ENCODE results near the gene CAMTA1. TPM values are rescaled to one million over a fixed set of nuclear protein-coding genes. Genes with fewer than 3 reads are reported as not detected.
A peak's percentile ranks its signal among the peaks of the same experiment; 100 is the strongest.

Gene CAMTA1
- total RNA-seq, 4 donors from 2014 or later: 86.3 to 170 (median 132) TPM

DNA sequence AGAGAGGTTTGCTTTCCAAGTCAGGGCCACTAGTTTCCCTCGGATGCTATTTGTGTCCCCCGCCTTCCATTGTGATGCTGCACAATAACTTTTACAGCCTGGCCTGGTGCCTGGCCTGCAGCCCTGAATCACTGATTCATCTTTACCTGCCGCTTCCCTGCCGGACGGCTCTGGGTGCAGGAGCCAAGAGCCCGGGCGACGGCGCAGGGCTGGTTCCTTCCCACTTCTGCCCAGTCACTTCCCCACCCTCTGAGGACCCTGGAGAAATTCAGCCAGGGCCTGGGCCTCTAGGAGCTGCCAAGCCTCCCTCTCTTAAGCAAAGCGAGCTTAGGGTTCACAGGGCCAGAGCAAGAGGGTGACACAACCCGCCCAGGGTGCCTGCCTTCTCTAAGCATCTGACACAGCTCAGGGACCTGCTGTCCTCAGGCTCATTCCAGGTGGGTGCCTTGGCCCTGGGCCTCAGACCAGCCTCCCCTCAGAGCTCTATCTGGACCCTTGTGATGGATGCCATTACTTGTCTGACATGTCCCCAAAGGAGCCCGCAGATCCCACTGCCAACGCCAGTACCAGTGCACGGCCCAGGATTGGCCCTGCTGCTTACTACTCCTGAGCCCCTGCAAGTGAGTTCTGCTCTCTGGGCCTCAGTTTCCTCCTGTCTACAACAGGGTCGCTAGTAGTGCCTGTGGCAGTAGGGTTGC, 604.8 kb downstream of the CAMTA1 start:
- peak overlapping the region in 3 of 4 donors; percentile 65 to 71 (median 68) for H3K27ac ChIP-seq
- TF ChIP-seq POLR2A (IDR thresholded peaks at IDR 0.05) (no peak), POLR2AphosphoS5 (IDR thresholded peaks at IDR 0.05) (no peak), EP300 (IDR thresholded peaks at IDR 0.05) (no peak)
- TF ChIP-seq, protein P1, sequence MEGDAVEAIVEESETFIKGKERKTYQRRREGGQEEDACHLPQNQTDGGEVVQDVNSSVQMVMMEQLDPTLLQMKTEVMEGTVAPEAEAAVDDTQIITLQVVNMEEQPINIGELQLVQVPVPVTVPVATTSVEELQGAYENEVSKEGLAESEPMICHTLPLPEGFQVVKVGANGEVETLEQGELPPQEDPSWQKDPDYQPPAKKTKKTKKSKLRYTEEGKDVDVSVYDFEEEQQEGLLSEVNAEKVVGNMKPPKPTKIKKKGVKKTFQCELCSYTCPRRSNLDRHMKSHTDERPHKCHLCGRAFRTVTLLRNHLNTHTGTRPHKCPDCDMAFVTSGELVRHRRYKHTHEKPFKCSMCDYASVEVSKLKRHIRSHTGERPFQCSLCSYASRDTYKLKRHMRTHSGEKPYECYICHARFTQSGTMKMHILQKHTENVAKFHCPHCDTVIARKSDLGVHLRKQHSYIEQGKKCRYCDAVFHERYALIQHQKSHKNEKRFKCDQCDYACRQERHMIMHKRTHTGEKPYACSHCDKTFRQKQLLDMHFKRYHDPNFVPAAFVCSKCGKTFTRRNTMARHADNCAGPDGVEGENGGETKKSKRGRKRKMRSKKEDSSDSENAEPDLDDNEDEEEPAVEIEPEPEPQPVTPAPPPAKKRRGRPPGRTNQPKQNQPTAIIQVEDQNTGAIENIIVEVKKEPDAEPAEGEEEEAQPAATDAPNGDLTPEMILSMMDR (IDR thresholded peaks at IDR 0.05): no peak
- 56% methylated on average over 6 of the region's 15 CpGs; no CpG with 5 or more reads in 1 of the 2 donors for WGBS, 2 donors (ENCODE audit: low coverage in 1 of 2)

DNA sequence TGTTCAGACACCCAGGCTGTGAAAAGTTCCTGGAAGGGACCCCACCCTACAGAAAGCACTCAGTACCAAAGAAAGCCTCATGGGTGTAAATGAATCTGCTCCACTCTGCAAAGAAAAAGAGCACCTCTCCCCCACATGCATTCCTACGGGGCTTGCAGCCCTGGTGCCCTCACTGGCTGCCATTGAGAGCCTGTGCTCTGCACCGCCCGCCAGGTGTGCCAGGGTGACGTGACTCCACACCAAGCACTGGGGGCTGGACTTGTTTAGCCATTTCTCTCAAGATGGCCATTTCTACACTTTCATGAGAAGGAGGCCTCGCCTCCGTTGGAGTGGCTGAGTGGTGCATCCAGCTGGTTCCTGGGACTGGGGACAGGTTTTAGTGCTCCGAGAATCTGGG, 605.3 kb downstream of the CAMTA1 start:
- Histone ChIP-seq H3K9me3 (peaks cover 0 to 6% (median 0%) of the 10 kb centered on the region in 3 donors), H3K36me3 (no peaks in the 10 kb centered on the region), H3K4me1 (peaks cover 0 to 37% (median 21%) of the 10 kb centered on the region in 3 donors), H3K27ac (peak overlapping the region in 1 of 4 donors; percentile 65), H3K27me3 (no peaks in the 10 kb centered on the region), H3K4me3 (no peak overlapping the region)
- ATAC-seq: no peak
- TF ChIP-seq EP300 (IDR thresholded peaks at IDR 0.05) (no peak), POLR2A (IDR thresholded peaks at IDR 0.05) (no peak), POLR2AphosphoS5 (IDR thresholded peaks at IDR 0.05) (no peak)
- TF ChIP-seq, protein P1 (IDR thresholded peaks at IDR 0.05): no peak
- WGBS, 2 donors (ENCODE audit: low coverage in 1 of 2): 80% methylated on average over 1 of the region's 7 CpGs; no CpG with 5 or more reads in 1 of the 2 donors

More for the DNA sequence above, 604.8 kb downstream of the CAMTA1 start:
- H3K27me3 ChIP-seq: no peaks in the 10 kb centered on the region
- peaks cover 0 to 3% (median 0%) of the 10 kb centered on the region in 3 donors for H3K9me3 ChIP-seq
- ATAC-seq: no peak
- no peak overlapping the region for H3K4me3 ChIP-seq
- peaks cover 0 to 37% (median 21%) of the 10 kb centered on the region in 3 donors for H3K4me1 ChIP-seq
- H3K36me3 ChIP-seq: no peaks in the 10 kb centered on the region

DNA sequence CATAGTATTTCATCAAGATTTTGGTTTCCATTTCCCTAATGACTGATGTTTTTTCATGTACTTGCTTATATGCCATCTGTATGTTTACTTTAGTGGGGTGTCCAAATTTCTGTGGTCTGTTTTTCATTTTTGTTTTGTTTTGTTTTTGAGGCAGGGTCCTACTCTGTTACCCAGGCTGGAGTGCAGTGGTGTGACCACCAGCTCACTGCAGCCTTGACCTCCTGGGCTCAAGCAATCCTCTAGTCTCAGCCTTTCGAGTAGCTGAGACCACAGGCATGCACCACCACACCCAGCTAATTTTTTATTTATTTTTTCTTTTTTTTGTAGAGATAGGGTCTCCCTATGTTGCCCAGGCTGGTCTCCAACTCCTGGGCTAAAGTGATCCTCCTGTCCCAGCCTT, 607.9 kb downstream of the CAMTA1 start:
- no peak for ATAC-seq
- no peak overlapping the region for H3K4me3 ChIP-seq
- TF ChIP-seq POLR2AphosphoS5 (IDR thresholded peaks at IDR 0.05) (no peak), POLR2A (IDR thresholded peaks at IDR 0.05) (no peak), EP300 (IDR thresholded peaks at IDR 0.05) (no peak)
- TF ChIP-seq, protein P1 (IDR thresholded peaks at IDR 0.05): no peak
- 67 to 86% methylated on average over 1 of the region's 1 CpG for WGBS, 2 donors (ENCODE audit: low coverage in 1 of 2)
- H3K4me1 ChIP-seq: peaks cover 0 to 22% (median 13%) of the 10 kb centered on the region in 3 donors
- no peak overlapping the region for H3K27ac ChIP-seq
- H3K27me3 ChIP-seq: no peaks in the 10 kb centered on the region
- peaks cover 0 to 18% (median 0%) of the 10 kb centered on the region in 3 donors for H3K9me3 ChIP-seq
- H3K36me3 ChIP-seq: no peaks in the 10 kb centered on the region

DNA sequence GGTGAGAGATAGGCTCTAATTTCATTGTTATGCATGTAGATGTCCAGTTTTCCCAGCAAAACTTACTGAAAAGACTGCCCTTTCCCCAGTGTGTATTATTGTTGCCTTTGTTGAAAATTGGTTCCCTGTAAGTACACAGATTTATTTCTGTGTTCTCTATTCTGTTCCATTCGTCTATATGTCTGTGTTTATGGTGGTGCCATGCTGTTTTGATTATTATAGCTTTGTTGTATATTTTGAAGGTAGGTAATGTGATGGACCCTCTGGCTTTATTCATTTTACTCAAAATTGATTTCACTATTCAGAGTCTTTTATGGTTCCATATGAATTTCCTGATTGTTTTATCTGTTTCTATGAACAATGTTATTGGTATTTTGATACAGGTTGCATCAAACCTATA, 610.0 kb downstream of the CAMTA1 start:
- Histone ChIP-seq H3K27ac (no peak overlapping the region), H3K4me1 (peaks cover 0 to 3% (median 0%) of the 10 kb centered on the region in 3 donors), H3K27me3 (no peaks in the 10 kb centered on the region), H3K9me3 (peaks cover 0 to 26% (median 0%) of the 10 kb centered on the region in 3 donors), H3K36me3 (no peaks in the 10 kb centered on the region), H3K4me3 (no peak overlapping the region)
- TF ChIP-seq, protein P1 (IDR thresholded peaks at IDR 0.05): no peak
- TF ChIP-seq POLR2AphosphoS5 (IDR thresholded peaks at IDR 0.05): no peak
- no peak for TF ChIP-seq EP300 (IDR thresholded peaks at IDR 0.05)
- no peak for TF ChIP-seq POLR2A (IDR thresholded peaks at IDR 0.05)
- WGBS, 2 donors (ENCODE audit: low coverage in 1 of 2): 90% methylated on average over 1 of the region's 1 CpG
- ATAC-seq: no peak

DNA sequence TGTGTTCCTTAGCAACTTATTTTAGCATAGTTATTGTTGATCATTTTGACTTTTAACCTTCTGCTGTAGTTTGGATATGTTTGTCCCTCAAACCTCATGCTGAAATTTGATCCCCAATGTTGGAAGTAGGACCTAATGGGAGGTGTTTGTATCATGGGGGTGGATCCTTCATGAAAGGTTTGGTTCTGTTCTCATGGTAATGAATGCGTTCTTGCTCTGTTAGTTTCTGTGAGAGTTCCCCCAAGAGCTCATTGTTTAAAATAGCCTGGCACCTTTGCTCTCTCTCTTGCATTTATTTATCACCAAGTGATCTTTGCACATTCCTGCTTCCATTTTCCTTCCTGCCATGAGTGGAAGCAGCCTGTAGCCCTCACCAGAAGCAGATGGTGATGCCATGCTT, 613.7 kb downstream of the CAMTA1 start:
- peaks cover 0 to 30% (median 0%) of the 10 kb centered on the region in 3 donors for H3K9me3 ChIP-seq
- WGBS, 2 donors (ENCODE audit: low coverage in 1 of 2): 38 to 50% methylated on average over 1 of the region's 1 CpG
- peaks cover 0 to 9% (median 0%) of the 10 kb centered on the region in 3 donors for H3K4me1 ChIP-seq
- H3K27ac ChIP-seq: no peak overlapping the region
- no peak for ATAC-seq
- H3K27me3 ChIP-seq: no peaks in the 10 kb centered on the region
- no peak for TF ChIP-seq POLR2A (IDR thresholded peaks at IDR 0.05)
- H3K36me3 ChIP-seq: no peaks in the 10 kb centered on the region
- H3K4me3 ChIP-seq: no peak overlapping the region
